ENCODE measurements around the gene TBC1D10A.

Gene TBC1D10A

GRCh38 chr22:30356449-30357235, 29.9 kb upstream of the TBC1D10A start, which contains the start of the genes CCDC157 and SF3A1 (continued):
- TF ChIP-seq ZNF449 (tag by site-specific recombination; IDR thresholded peaks at IDR 0.05) (peak; percentile 68), ZNF518A (tag by site-specific recombination; conservative IDR thresholded peaks at IDR 0.05; ENCODE audit: low read depth) (peak; percentile 37; the same call in 1 of the 2 replicates), KLF8 (tag by site-specific recombination; IDR thresholded peaks at IDR 0.05) (peak; percentile 83; the same call in 1 of the 2 replicates), ZFP41 (tag by site-specific recombination; IDR thresholded peaks at IDR 0.05; ENCODE audit: borderline replicate concordance) (no peak), ZNF585B (tag by site-specific recombination; IDR thresholded peaks at IDR 0.05) (0 out of 2 replicates have a peak, but pooled peaks have one; percentile 10), ZNF2 (tag by site-specific recombination; IDR thresholded peaks at IDR 0.05) (peak; percentile 85), ZNF121 (tag by site-specific recombination; IDR thresholded peaks at IDR 0.05) (no peak), FEZF1 (tag by site-specific recombination; IDR thresholded peaks at IDR 0.05) (peak; percentile 68), ZNF843 (tag by site-specific recombination; IDR thresholded peaks at IDR 0.05) (no peak), ZBTB20 (tag by site-specific recombination; IDR thresholded peaks at IDR 0.05) (peak; percentile 83; the same call in 1 of the 2 replicates), ZNF426 (tag by site-specific recombination; IDR thresholded peaks at IDR 0.05) (no peak), TCF7L2 (IDR thresholded peaks at IDR 0.05; ENCODE audit: borderline replicate concordance, low read depth, low read length) (no peak), ZBTB10 (tag by site-specific recombination; IDR thresholded peaks at IDR 0.05) (no peak), ZXDB (tag by site-specific recombination; IDR thresholded peaks at IDR 0.05) (peak; percentile 88), ZSCAN16 (tag by site-specific recombination; IDR thresholded peaks at IDR 0.05) (0 out of 2 replicates have a peak, but pooled peaks have one; percentile 28)

GRCh38 chr22:30354644-30355043, 27.9 kb upstream of the TBC1D10A start:
- Histone ChIP-seq H3K4me3 (ENCODE audit: low read depth, low read length) (no peak overlapping the region), H3K27ac (ENCODE audit: extremely low read depth, low read depth, low read length) (no peak overlapping the region; the same call in 1 of the 2 replicates), H3K36me3 (ENCODE audit: control insufficient read depth in 2 of 2, insufficient read depth in 1 of 2, low read length in 2 of 2) (peaks cover 23 to 55% of the 10 kb centered on the region in 2 experiments), H3K9me3 (ENCODE audit: control insufficient read depth, insufficient read depth, low read depth, low read length) (no peaks in the 10 kb centered on the region), H3K4me1 (ENCODE audit: control insufficient read depth, insufficient read depth, low read length) (peaks cover 5% of the 10 kb centered on the region; the same call in 1 of the 2 replicates)
- CTCF ChIA-PET = interaction anchor here (1.2 kb wide), 1 partner anchor 67 kb away, joined by 8 read pairs; no protein-coding TSS in a partner anchor
- POLR2A ChIA-PET = interaction anchor here (2.3 kb wide), 1 partner anchor 28 kb away, joined by 6 read pairs; the partner anchor contains the start of gene TBC1D10A
- TF ChIP-seq ELK4 (IDR thresholded peaks at IDR 0.05; ENCODE audit: borderline replicate concordance, low read depth, low read length) = no peak
- no peak for TF ChIP-seq ZFHX2 (tag by site-specific recombination; conservative IDR thresholded peaks at IDR 0.05)
- no peak for TF ChIP-seq ZFP41 (tag by site-specific recombination; IDR thresholded peaks at IDR 0.05; ENCODE audit: borderline replicate concordance)
- TF ChIP-seq, protein P1, sequence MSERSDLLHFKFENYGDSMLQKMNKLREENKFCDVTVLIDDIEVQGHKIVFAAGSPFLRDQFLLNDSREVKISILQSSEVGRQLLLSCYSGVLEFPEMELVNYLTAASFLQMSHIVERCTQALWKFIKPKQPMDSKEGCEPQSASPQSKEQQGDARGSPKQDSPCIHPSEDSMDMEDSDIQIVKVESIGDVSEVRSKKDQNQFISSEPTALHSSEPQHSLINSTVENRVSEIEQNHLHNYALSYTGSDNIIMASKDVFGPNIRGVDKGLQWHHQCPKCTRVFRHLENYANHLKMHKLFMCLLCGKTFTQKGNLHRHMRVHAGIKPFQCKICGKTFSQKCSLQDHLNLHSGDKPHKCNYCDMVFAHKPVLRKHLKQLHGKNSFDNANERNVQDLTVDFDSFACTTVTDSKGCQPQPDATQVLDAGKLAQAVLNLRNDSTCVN (tag by site-specific recombination; optimal IDR thresholded peaks at IDR 0.05) = no peak
- TF ChIP-seq ZNF274 (IDR thresholded peaks at IDR 0.05; ENCODE audit: low read length) = no peak
- no peak for TF ChIP-seq ZNF274 (tag by site-specific recombination; IDR thresholded peaks at IDR 0.05; ENCODE audit: borderline replicate concordance)
- TF ChIP-seq ZNF366 (tag by site-specific recombination; conservative IDR thresholded peaks at IDR 0.05) = no peak
- TF ChIP-seq ZNF645 (tag by site-specific recombination; IDR thresholded peaks at IDR 0.05) = no peak
